OCI-LY3 (cell line): ENCODE data around the gene HEXA.

Source experiments
- H2AFZ ChIP-seq: fragments of 200-600, 300-600 bp; shearing (Covaris generic); 2 replicates; pipeline ENCODE4 v1.6.0; 2014; ENCODE audit warnings: antibody characterized with exemption, low read depth, low read length
- H3K27ac ChIP-seq: fragments of 200-600, 300-600 bp; sonication (generic); 2 replicates; pipeline ENCODE4 v1.5.1; 2014; ENCODE audit warnings: mild to moderate bottlenecking, low read length, moderate library complexity, mixed read lengths
- H3K27me3 ChIP-seq: fragments of 200-600, 300-600 bp; sonication (generic); 2 replicates; pipeline ENCODE4 v1.6.1; 2014; ENCODE audit warnings: low read depth, low read length, mixed read lengths
- H3K36me3 ChIP-seq: fragments of 200-600, 300-600 bp; sonication (generic); replicated peaks from 2 replicates; pipeline ENCODE3; 2014; ENCODE audit warnings: low read depth, low read length, mixed read lengths
- H3K4me1 ChIP-seq: fragments of 300-600, 200-600 bp; sonication (generic); 2 replicates; pipeline ENCODE4 v1.6.1; 2014; ENCODE audit warnings: low read length, mixed read lengths
- H3K4me2 ChIP-seq: fragments of 200-600, 300-600 bp; sonication (generic); 2 replicates; pipeline ENCODE4 v1.6.1; 2014; ENCODE audit warnings: low read length, mixed read lengths
- H3K4me3 ChIP-seq: fragments of 300-600, 200-600 bp; sonication (generic); 2 replicates; pipeline ENCODE4 v1.5.1; 2014; ENCODE audit warnings: antibody characterized with exemption, mild to moderate bottlenecking, low read length, moderate library complexity
- H3K79me2 ChIP-seq: fragments of 300-600, 200-600 bp; shearing (Covaris generic); 2 replicates; pipeline ENCODE4 v1.6.1; 2014; ENCODE audit warnings: mild to moderate bottlenecking, low read length, mixed read lengths
- H3K9ac ChIP-seq: fragments of 300-600, 200-600 bp; shearing (Covaris generic); 2 replicates; pipeline ENCODE4 v1.6.0; 2014; ENCODE audit warnings: mild to moderate bottlenecking, low read length, moderate library complexity
- H3K9me3 ChIP-seq: fragments of 200-600, 300-600 bp; shearing (Covaris generic); 2 replicates; pipeline ENCODE4 v1.6.1; 2014; ENCODE audit warnings: low read length, mixed read lengths; ENCODE audit not compliant: insufficient read depth
- H4K20me1 ChIP-seq: fragments of 200-600, 300-600 bp; sonication (generic); 2 replicates; pipeline ENCODE4 v1.6.1; 2016; ENCODE audit warnings: low read length, mixed read lengths; ENCODE audit not compliant: insufficient read depth
- CTCF ChIP-seq: fragments of 200-600, 300-600 bp; sonication (generic); IDR thresholded peaks from 2 replicates; pipeline ENCODE4 v1.5.1; 2014; ENCODE audit warnings: antibody characterized with exemption, low read length, low read depth
- EZH2phosphoT487 ChIP-seq: fragments of 200-600 bp; shearing (Covaris generic); IDR thresholded peaks from 2 replicates; pipeline ENCODE4 v1.6.1; 2018; ENCODE audit warnings: antibody characterized with exemption, mixed run types, low read depth

Gene HEXA

GRCh38 chr15:72319985-72320671 is 55.7 kb downstream of the HEXA start, which contains the start of gene CELF6:
Gene CELF6 (minus strand): TSS chr15:72320157. CDS start chr15:72319874, 283 bp downstream.
- Histone ChIP-seq H3K27ac (no peak within 1 kb of the TSS), H3K27me3 (peaks cover 12% of the 10 kb centered on the region), H3K9ac (peak within 1 kb of the TSS; percentile 58), H4K20me1 (no peaks in the 10 kb centered on the region), H2AFZ (peak within 1 kb of the TSS; percentile 69), H3K9me3 (peaks cover 7% of the 10 kb centered on the region; the same call in 1 of the 2 replicates), H3K4me1 (0 out of 2 replicates have a peak, but pooled peaks cover 7% of the 10 kb centered on the region), H3K79me2 (no peaks in the 10 kb centered on the region), H3K36me3 (peaks cover 3% of the 10 kb centered on the region), H3K4me3 (peak within 1 kb of the TSS; percentile 83), H3K4me2 (peak within 1 kb of the TSS; percentile 90)
- TF ChIP-seq CTCF, result no peak
- TF ChIP-seq EZH2phosphoT487, result no peak

DNA sequence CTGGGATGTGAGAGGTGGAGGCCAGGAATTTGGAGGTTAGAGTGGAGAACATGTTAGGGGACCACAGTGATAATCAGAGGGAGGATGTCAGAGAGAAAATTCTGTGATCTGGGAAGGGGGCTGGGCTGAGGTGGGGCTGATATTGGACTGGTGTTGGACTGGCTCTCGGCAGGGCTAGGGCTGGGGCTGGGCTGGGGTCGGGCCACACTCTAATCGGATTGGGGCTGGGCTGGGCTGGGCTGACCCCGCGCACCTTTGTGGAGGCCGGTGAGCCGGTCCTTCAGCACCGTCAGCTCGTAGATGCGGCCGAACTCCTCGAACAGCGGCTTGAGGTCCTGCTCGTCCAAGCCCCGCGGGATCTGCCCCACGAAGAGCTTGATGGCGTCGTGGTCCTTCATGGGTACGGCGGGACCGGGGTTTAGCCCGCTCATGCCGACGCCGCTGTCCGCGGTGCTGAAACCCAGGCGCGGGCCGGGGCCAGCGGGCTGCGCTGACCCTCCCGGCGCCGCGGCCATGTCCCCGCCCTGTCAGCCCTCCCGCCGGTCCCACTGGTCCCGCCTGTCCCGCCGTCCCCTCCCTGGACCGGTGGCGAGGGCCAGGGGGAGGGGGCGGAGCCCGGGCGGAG is 56.3 kb downstream of the HEXA start:
- 0 out of 2 replicates have a peak, but pooled peaks cover 7% of the 10 kb centered on the region for H3K4me1 ChIP-seq
- H3K79me2 ChIP-seq, result no peaks in the 10 kb centered on the region
- peaks cover 6% of the 10 kb centered on the region; the same call in 1 of the 2 replicates for H3K9me3 ChIP-seq
- H3K4me3 ChIP-seq, result no peak overlapping the region
- H3K4me2 ChIP-seq, result no peak overlapping the region
- peaks cover 2% of the 10 kb centered on the region for H3K36me3 ChIP-seq
- H4K20me1 ChIP-seq, result no peaks in the 10 kb centered on the region
- H3K9ac ChIP-seq, result no peak overlapping the region
- no peak overlapping the region for H2AFZ ChIP-seq
- no peak overlapping the region for H3K27ac ChIP-seq
- TF ChIP-seq EZH2phosphoT487, result no peak
- no peak for TF ChIP-seq CTCF
- H3K27me3 ChIP-seq, result peaks cover 12% of the 10 kb centered on the region

DNA sequence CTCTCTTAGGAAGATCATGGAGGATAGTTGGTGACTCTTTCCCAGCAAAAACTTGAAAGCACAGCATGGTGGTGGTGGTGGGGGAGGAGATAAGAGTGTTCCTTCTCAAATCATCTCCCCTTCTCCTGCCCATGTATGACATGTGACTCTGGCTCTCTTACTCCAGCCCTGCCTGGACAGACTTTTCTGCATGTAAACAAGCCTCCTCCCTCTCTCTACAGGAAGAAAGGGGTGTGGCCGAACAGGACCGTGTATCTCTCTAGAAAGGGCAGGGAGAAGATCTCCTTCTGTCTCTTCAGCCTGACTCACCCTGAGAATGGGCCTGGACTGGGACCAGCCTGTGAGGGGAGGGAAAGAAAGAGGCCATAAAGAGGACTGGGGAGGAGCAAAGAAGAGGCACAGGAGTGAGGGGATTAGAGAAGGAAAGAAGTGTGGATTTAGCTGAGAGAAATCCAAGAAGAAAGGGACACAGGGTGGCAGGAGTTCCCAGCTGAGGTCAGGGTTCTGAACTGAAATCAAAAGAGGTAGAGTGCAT is 57.3 kb downstream of the HEXA start:
- Histone ChIP-seq H3K4me2 (no peak overlapping the region), H3K9me3 (peaks cover 1% of the 10 kb centered on the region; the same call in 1 of the 2 replicates), H3K9ac (no peak overlapping the region), H4K20me1 (no peaks in the 10 kb centered on the region), H3K4me3 (no peak overlapping the region), H3K27me3 (peaks cover 12% of the 10 kb centered on the region), H3K36me3 (no peaks in the 10 kb centered on the region), H3K27ac (no peak overlapping the region), H2AFZ (no peak overlapping the region), H3K4me1 (0 out of 2 replicates have a peak, but pooled peaks cover 7% of the 10 kb centered on the region), H3K79me2 (no peaks in the 10 kb centered on the region)
- TF ChIP-seq EZH2phosphoT487, result no peak
- TF ChIP-seq CTCF, result no peak

- no peaks in the 10 kb centered on the region for H3K36me3 ChIP-seq
- H3K4me2 ChIP-seq, result no peak overlapping the region
- H3K9me3 ChIP-seq, result no peaks in the 10 kb centered on the region
- no peak overlapping the region for H3K9ac ChIP-seq
- no peak overlapping the region for H2AFZ ChIP-seq
- TF ChIP-seq CTCF, result no peak
- no peak for TF ChIP-seq EZH2phosphoT487
- H3K27me3 ChIP-seq, result peaks cover 12% of the 10 kb centered on the region
- H3K79me2 ChIP-seq, result no peaks in the 10 kb centered on the region
- H4K20me1 ChIP-seq, result no peaks in the 10 kb centered on the region
- no peak overlapping the region for H3K4me3 ChIP-seq
- H3K27ac ChIP-seq, result no peak overlapping the region
- 0 out of 2 replicates have a peak, but pooled peaks cover 4% of the 10 kb centered on the region for H3K4me1 ChIP-seq
These were observed 60.0 kb downstream of the HEXA start for GRCh38 chr15:72315706-72316370.
